NT2/D1 (cell line): ENCODE data around the gene GLIS2.

Source experiments
- DNase-seq: peaks from one replicate; pipeline ENCODE4 v3.0.0-alpha.2; 2011; ENCODE audit warnings: low read depth, low spot score
- H3K27me3 ChIP-seq: 2 replicates; pipeline ENCODE4 v1.6.0; 2011; ENCODE audit warnings: mild to moderate bottlenecking; ENCODE audit not compliant: insufficient read length, insufficient read depth
- H3K36me3 ChIP-seq: 2 replicates; pipeline ENCODE4 v1.6.1; 2011; ENCODE audit warnings: mild to moderate bottlenecking, low read length, mixed read lengths; ENCODE audit not compliant: insufficient read depth, insufficient read length
- H3K4me1 ChIP-seq: 2 replicates; pipeline ENCODE4 v1.5.1; 2011; ENCODE audit not compliant: insufficient read depth, insufficient read length
- H3K4me3 ChIP-seq: 2 replicates; pipeline ENCODE4 v1.5.1; 2011; ENCODE audit warnings: low read depth; ENCODE audit not compliant: insufficient read length
- H3K9ac ChIP-seq: 2 replicates; pipeline ENCODE4 v1.6.0; 2011; ENCODE audit warnings: low read depth; ENCODE audit not compliant: insufficient read length
- H3K9me3 ChIP-seq: 2 replicates; pipeline ENCODE4 v1.5.1; 2011; ENCODE audit warnings: mild to moderate bottlenecking, low read length; ENCODE audit not compliant: insufficient read depth
- SUZ12 ChIP-seq: IDR thresholded peaks from 2 replicates; pipeline ENCODE4 v1.6.1; 2011; ENCODE audit not compliant: insufficient read length, insufficient read depth; ENCODE audit errors: extremely low read depth
- YY1 ChIP-seq: IDR thresholded peaks from 2 replicates; pipeline ENCODE4 v1.6.1; 2011; ENCODE audit not compliant: insufficient read length, insufficient read depth
- ZNF274 ChIP-seq: IDR thresholded peaks from 2 replicates; pipeline ENCODE4 v1.6.1; 2011; ENCODE audit warnings: mild to moderate bottlenecking, low read depth, low read length

Gene GLIS2

DNA sequence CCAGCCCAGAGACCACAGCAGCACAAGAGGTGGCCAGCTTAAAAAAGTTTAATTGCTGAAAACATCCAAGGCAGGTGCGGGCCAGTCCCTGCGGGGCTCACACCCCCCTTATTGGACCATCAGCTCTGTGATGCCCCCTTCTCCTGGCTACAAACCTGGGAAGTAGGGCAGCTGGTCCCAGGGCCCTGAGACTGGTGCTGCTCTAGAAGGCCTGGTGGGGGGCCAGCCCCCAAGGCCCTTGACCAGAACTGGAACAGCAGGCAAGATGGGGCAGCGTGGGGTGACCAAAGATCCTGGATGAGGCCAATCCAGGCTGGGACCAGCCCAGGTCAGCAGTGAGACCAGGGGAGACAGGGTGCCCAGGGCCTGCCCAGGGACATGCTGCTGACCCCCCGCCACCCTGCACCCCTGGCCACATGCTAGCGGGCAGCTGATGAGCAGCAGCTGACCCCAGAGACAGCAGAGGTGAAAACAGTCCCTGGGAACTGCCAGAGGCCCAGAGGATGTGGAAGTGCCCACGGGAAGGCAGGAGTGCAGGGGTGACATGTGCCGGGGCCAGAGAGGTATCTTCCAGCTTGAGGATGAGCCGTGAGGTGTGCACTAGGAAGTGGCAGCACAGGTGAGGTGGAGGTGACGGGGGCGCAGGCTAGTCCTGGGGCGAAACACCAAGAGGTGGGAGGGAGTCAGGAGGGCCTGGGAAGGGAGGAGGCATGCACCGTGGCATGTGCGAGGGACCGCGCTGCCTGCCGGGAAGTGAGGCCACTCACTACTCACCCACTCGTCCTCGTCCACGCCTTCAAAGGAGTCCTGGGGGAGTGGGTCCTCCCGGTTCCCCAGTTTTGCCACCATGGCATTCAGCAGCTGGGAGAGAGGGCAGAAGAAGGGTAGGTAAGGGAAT lies 38.9 kb downstream of the GLIS2 start:
- H3K9ac ChIP-seq = no peak overlapping the region
- no peak for TF ChIP-seq SUZ12
- TF ChIP-seq YY1 = no peak
- TF ChIP-seq ZNF274 = no peak

DNA sequence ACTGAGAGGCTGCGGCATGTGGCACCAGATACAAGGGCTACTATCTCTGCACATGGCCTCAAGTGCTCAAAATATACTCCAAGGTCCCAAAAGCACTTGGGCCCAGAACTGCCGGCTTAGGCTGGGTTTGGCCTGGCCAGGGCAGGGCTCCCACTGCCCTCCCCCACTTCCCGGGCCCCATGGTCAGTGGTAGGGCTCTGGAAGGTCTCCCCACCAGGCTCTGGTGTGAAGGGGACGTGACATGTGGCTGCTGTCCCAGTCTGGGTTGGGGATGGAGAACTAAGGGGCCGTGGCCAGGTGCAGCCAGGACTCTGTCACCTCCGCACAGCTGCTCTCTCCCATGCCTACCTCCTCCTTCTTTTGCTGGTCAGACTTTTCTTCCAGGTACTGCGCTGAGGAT lies 41.0 kb downstream of the GLIS2 start:
- Histone ChIP-seq H3K27me3 (peaks cover 4% of the 10 kb centered on the region), H3K4me3 (no peak overlapping the region), H3K9me3 (no peaks in the 10 kb centered on the region), H3K36me3 (no peaks in the 10 kb centered on the region), H3K4me1 (peaks cover 16% of the 10 kb centered on the region), H3K9ac (no peak overlapping the region)
- TF ChIP-seq YY1 (no peak), ZNF274 (no peak), SUZ12 (no peak)
- DNase-seq = no peak

More for the DNA sequence above, 38.9 kb downstream of the GLIS2 start:
- H3K4me3 ChIP-seq = no peak overlapping the region
- H3K36me3 ChIP-seq = peaks cover 3% of the 10 kb centered on the region
- H3K4me1 ChIP-seq = peaks cover 9% of the 10 kb centered on the region
- H3K9me3 ChIP-seq = no peaks in the 10 kb centered on the region
- no peak for DNase-seq
- H3K27me3 ChIP-seq = peaks cover 4% of the 10 kb centered on the region

DNA sequence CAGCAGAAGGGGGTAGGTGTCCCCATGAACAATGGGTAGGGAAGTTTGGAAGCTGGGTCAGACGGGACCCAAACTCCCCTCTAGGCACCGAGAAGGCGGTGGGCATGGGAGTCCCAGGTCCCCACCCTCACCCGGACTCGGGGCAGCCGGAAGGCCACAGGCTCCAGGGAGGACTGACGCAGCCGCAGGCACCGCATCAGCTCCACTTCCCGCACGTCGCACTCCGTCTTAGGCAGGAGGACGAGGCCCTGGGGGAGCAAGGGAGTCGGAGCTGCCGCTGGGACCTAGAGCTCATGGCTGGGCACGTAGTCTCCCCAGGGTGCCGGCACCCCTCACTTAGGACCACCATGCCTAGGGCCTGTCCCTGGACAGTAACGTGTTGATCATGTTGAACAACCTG lies 42.4 kb downstream of the GLIS2 start:
- H3K9ac ChIP-seq = no peak overlapping the region
- TF ChIP-seq SUZ12 = no peak
- no peak for TF ChIP-seq YY1
- no peak for TF ChIP-seq ZNF274

DNA sequence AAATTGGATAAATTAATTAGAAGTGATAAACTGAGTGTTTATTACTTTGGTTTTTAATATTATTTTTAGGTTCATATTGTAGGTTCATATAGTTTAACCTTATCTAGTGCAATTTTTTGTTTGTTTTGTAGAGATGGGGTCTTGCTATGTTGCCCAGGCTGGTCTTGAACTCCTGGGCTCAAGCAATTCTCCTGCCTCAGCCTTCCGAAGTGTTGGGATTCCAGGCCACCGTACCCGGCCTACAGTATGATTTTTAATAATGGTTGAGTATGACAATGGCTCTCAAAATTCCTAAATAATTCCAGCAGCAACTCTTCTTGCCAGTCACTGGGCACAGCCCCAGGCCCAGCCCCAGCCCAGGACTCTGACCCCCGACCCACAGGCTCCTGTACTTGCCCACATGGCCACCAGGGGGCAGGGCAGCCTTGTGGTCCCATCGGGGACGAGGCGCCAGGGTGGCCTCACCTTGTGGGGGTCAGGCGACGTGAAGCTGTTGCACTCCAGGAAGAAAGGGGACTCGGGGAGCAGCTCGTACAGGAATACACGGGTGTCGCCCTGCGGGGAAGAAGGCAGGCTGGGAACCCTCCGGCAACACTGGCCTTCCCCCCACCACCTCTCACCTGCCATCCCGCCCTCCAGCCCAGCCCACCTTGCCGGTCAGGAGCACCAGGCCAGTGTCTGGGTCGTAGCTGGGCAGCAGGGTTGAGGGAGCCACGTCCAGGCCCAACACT lies 43.1 kb downstream of the GLIS2 start:
- Histone ChIP-seq H3K4me1 (peaks cover 19% of the 10 kb centered on the region), H3K4me3 (no peak overlapping the region), H3K9me3 (no peaks in the 10 kb centered on the region), H3K27me3 (no peaks in the 10 kb centered on the region), H3K9ac (peak overlapping the region; percentile 17), H3K36me3 (no peaks in the 10 kb centered on the region)
- peak; percentile 55 for DNase-seq
- no peak for TF ChIP-seq YY1

More for the DNA sequence above, 42.4 kb downstream of the GLIS2 start:
- no peaks in the 10 kb centered on the region for H3K9me3 ChIP-seq
- no peaks in the 10 kb centered on the region for H3K27me3 ChIP-seq
- H3K4me3 ChIP-seq = no peak overlapping the region
- no peaks in the 10 kb centered on the region for H3K36me3 ChIP-seq
- DNase-seq = no peak
- peaks cover 19% of the 10 kb centered on the region for H3K4me1 ChIP-seq

DNA sequence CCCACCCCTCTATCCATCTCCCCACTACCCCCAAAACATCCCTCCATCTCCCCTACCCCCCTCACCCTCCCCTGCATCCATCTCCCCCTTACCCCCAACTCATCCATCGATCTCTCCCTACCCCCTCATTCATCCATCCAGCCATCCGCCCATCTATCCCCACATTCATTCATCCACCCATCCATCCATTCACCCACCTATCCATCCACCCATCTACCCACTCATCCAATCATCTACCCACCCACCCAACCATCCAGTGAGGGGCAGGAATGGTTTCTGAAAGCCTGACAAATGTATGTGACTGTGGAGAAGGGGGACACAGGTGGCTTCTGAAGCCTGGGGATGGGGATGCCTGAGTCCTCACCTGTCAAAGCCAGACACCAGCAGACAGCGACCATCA lies 44.0 kb downstream of the GLIS2 start:
- Histone ChIP-seq H3K9ac (no peak overlapping the region), H3K4me1 (peaks cover 19% of the 10 kb centered on the region), H3K27me3 (no peaks in the 10 kb centered on the region), H3K4me3 (no peak overlapping the region), H3K9me3 (no peaks in the 10 kb centered on the region), H3K36me3 (peaks cover 3% of the 10 kb centered on the region)
- TF ChIP-seq SUZ12 (no peak), ZNF274 (no peak), YY1 (no peak)
- DNase-seq = no peak

DNA sequence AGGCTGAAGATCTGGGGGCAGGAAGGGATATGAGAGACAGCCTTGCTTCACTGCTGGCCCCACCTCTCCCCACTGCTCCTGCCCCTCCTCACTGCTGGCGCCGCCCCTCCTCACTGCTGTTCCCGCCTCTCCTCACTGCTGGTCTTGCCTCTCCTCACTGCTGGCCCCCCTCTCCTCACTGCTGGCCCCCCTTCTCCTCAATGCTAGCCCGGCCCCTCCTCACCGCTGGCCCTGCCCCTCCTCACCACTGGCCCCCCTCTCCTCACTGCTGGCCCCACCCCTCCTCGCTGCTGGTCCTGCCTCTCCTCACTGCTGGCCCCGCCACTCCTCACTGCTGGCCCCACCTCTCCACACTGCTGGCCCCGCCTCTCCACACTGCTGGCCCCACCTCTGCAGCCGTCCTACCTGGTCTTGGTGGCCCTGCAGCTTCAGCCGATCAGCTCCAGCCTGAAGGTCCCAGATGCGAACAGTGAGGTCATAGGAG lies 44.7 kb downstream of the GLIS2 start:
- peaks cover 8% of the 10 kb centered on the region for H3K36me3 ChIP-seq
- no peaks in the 10 kb centered on the region for H3K9me3 ChIP-seq
- TF ChIP-seq ZNF274 = no peak

More for the DNA sequence above, 44.7 kb downstream of the GLIS2 start:
- no peak for DNase-seq
- Histone ChIP-seq H3K4me3 (no peak overlapping the region), H3K9ac (no peak overlapping the region), H3K4me1 (peaks cover 18% of the 10 kb centered on the region), H3K27me3 (no peaks in the 10 kb centered on the region)
